ENCODE data around the gene GRIK3.

The GRIK3 gene

DNA sequence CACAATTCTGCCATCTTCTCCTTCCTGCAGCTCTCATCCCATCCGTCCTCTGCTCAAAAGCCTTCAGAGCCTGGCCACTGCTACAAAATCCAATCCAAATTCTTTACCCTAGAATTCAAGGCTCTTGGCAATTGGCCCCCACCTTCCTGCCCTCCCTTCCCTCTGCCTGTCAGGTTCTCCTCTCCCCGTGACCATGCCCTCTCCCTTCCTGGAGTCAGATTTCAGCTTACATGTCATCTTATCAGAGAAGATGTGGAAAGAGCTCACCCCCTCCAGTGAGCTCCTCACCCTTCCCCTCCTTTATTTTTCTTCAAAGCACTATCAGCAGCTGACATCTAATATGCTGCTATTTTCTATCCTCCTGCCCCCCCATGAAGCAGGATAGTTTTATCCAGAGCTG is 86.9 kb downstream of the GRIK3 start:
- TF ChIP-seq L3MBTL2 (conservative IDR thresholded peaks at IDR 0.05): no peak
- no peak for TF ChIP-seq ELF4 (IDR thresholded peaks at IDR 0.05)
- TF ChIP-seq TARDBP (IDR thresholded peaks at IDR 0.05): no peak
- TF ChIP-seq LEF1 (IDR thresholded peaks at IDR 0.05; ENCODE audit: borderline replicate concordance): no peak
- no peak for TF ChIP-seq BHLHE40 (IDR thresholded peaks at IDR 0.05; ENCODE audit: borderline replicate concordance)
- TF ChIP-seq, protein P1, sequence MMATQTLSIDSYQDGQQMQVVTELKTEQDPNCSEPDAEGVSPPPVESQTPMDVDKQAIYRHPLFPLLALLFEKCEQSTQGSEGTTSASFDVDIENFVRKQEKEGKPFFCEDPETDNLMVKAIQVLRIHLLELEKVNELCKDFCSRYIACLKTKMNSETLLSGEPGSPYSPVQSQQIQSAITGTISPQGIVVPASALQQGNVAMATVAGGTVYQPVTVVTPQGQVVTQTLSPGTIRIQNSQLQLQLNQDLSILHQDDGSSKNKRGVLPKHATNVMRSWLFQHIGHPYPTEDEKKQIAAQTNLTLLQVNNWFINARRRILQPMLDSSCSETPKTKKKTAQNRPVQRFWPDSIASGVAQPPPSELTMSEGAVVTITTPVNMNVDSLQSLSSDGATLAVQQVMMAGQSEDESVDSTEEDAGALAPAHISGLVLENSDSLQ (IDR thresholded peaks at IDR 0.05): no peak
- no peak for TF ChIP-seq FOXK2 (IDR thresholded peaks at IDR 0.05)
- no peak for TF ChIP-seq FOXA1 (IDR thresholded peaks at IDR 0.05)
- no peak for TF ChIP-seq HDGF (IDR thresholded peaks at IDR 0.05; ENCODE audit: borderline replicate concordance)
- no peak for TF ChIP-seq NFRKB (IDR thresholded peaks at IDR 0.05)
- ChIA-PET CTCF (no interaction called here), POLR2A (no interaction called here)
- DNase-seq (ENCODE audit: extremely low spot score): no peak

DNA sequence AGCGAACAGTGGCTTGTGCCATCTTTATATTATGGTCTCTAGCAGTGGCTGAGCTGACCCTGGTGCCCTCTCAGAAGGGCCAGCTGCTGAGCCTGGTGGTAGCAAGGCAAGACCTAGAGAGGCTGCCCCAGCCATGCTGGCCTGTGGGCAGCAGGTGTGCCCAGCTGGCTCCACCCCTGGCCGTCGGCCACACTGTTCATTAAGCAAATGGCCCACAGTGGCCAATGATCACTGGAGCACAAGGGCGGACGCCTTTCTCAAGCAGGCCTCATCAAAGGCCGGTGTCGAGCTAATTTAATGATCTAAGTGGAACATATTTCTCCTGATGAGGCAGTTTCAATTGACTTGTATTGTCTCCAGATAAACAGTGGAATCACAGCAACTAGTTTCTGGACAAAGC is 89.4 kb downstream of the GRIK3 start:
- CTCF ChIA-PET: no interaction called here
- TF ChIP-seq L3MBTL2 (conservative IDR thresholded peaks at IDR 0.05) (no peak), NFRKB (IDR thresholded peaks at IDR 0.05) (no peak), FOXA1 (IDR thresholded peaks at IDR 0.05) (no peak), ARNT (IDR thresholded peaks at IDR 0.05) (no peak), BHLHE40 (IDR thresholded peaks at IDR 0.05; ENCODE audit: borderline replicate concordance) (no peak), SUZ12 (IDR thresholded peaks at IDR 0.05) (no peak), SP1 (IDR thresholded peaks at IDR 0.05) (no peak), TARDBP (IDR thresholded peaks at IDR 0.05) (no peak), CTBP1 (IDR thresholded peaks at IDR 0.05; ENCODE audit: borderline replicate concordance) (no peak), HDGF (IDR thresholded peaks at IDR 0.05; ENCODE audit: borderline replicate concordance) (no peak), FOXK2 (IDR thresholded peaks at IDR 0.05) (no peak), LEF1 (IDR thresholded peaks at IDR 0.05; ENCODE audit: borderline replicate concordance) (no peak), ELF4 (IDR thresholded peaks at IDR 0.05) (no peak), ZNF384 (IDR thresholded peaks at IDR 0.05) (no peak)
- TF ChIP-seq, protein P1 (IDR thresholded peaks at IDR 0.05): no peak
- POLR2A ChIA-PET: no interaction called here

DNA sequence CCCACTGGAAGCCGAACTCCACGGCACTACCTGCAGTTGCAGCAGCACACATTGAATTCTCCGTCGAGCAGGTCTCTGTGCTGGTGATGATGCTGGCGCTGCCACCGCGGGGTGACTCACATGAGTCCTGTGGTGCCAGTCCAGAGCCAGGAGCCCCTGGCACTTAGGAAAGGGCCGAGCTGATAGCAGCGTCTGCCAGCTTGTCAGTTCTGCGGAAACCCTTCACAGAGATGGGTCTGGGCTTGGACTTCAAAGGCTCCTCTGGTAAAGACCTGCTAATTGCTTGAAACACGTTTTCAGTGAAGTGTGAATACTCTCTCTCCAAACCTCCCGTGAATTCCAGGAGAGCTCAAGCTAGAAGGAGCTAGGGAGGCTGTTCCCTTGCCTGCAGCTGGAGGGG is 92.2 kb downstream of the GRIK3 start:
- ChIA-PET CTCF (no interaction called here), POLR2A (no interaction called here)
- no peak for TF ChIP-seq SP1 (IDR thresholded peaks at IDR 0.05)
- no peak for TF ChIP-seq ARNT (IDR thresholded peaks at IDR 0.05)
- no peak for TF ChIP-seq HDGF (IDR thresholded peaks at IDR 0.05; ENCODE audit: borderline replicate concordance)
- DNase-seq (ENCODE audit: extremely low spot score): no peak

More for the DNA sequence above, 89.4 kb downstream of the GRIK3 start:
- DNase-seq (ENCODE audit: extremely low spot score): no peak

DNA sequence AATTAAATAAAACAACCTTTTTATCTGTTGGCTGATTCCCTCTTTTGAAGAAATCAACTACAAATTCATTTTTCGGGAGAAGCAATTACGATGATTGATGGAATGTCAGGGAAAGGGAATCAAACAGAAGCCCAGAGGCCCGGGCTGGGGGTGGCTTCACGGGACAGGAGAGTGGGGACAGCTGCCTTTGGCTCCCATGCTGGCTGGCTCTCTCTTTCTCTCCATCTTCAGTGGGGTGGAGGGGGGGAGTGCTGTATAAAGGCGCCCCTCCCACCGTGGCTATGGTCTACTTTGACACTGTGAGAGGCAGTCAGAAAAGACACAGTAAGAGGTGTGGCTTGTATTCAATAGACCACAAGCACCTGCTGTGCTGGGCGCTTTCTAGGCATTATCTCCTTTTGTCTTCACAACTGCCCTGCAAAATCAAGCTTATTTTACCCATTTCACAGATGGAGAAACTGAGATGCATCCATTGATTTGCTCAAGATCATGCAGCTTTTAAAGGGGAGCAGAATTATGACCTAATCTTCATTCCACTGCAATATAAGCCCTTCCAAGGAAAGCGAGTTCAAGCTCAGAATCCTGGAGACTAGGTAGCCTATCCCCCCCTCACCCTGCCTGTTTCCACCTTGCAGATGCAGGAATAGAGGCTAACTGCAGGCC is 92.9 kb downstream of the GRIK3 start:
- CTCF ChIA-PET: no interaction called here
- TF ChIP-seq, protein P1 (IDR thresholded peaks at IDR 0.05): no peak
- TF ChIP-seq FOXM1 (IDR thresholded peaks at IDR 0.05; ENCODE audit: borderline replicate concordance) (no peak), TARDBP (IDR thresholded peaks at IDR 0.05) (no peak), SP1 (IDR thresholded peaks at IDR 0.05) (no peak), NFRKB (IDR thresholded peaks at IDR 0.05) (no peak), CTBP1 (IDR thresholded peaks at IDR 0.05; ENCODE audit: borderline replicate concordance) (no peak), FOXA1 (IDR thresholded peaks at IDR 0.05) (no peak), FOXK2 (IDR thresholded peaks at IDR 0.05) (no peak), HDGF (IDR thresholded peaks at IDR 0.05; ENCODE audit: borderline replicate concordance) (no peak), ELF4 (IDR thresholded peaks at IDR 0.05) (no peak), BHLHE40 (IDR thresholded peaks at IDR 0.05; ENCODE audit: borderline replicate concordance) (no peak), LEF1 (IDR thresholded peaks at IDR 0.05; ENCODE audit: borderline replicate concordance) (no peak), ARNT (IDR thresholded peaks at IDR 0.05) (no peak), SUZ12 (IDR thresholded peaks at IDR 0.05) (no peak), L3MBTL2 (conservative IDR thresholded peaks at IDR 0.05) (no peak)

DNA sequence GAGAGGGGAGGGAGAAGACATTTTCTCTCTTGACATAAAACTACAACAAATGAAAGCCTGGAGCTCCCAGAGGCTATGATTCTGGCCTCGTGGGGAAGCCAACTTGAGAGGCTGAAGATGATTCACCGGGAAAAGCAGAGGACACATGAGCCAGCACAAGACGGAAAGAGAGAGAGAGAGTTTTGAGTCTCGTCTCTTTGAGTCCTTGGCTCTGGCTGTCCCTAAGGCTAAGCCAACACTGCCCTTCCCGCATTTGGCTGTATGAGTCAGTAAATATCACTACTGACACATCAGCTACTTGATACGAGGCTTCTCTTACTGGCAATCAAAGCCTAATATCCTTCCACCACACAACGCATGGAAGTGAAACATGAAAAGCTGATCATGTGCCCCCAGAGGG is 95.5 kb downstream of the GRIK3 start:
- POLR2A ChIA-PET: no interaction called here
- no peak for TF ChIP-seq LEF1 (IDR thresholded peaks at IDR 0.05; ENCODE audit: borderline replicate concordance)
- TF ChIP-seq ARNT (IDR thresholded peaks at IDR 0.05): no peak
- no peak for TF ChIP-seq NFRKB (IDR thresholded peaks at IDR 0.05)
- TF ChIP-seq SP1 (IDR thresholded peaks at IDR 0.05): no peak
- no peak for TF ChIP-seq FOXM1 (IDR thresholded peaks at IDR 0.05; ENCODE audit: borderline replicate concordance)
- TF ChIP-seq FOXK2 (IDR thresholded peaks at IDR 0.05): no peak
- TF ChIP-seq TARDBP (IDR thresholded peaks at IDR 0.05): no peak
- TF ChIP-seq, protein P1 (IDR thresholded peaks at IDR 0.05): no peak
- no peak for TF ChIP-seq BHLHE40 (IDR thresholded peaks at IDR 0.05; ENCODE audit: borderline replicate concordance)
- TF ChIP-seq ZNF384 (IDR thresholded peaks at IDR 0.05): no peak
- no peak for TF ChIP-seq ELF4 (IDR thresholded peaks at IDR 0.05)
- no peak for TF ChIP-seq CTBP1 (IDR thresholded peaks at IDR 0.05; ENCODE audit: borderline replicate concordance)
- no peak for TF ChIP-seq HDGF (IDR thresholded peaks at IDR 0.05; ENCODE audit: borderline replicate concordance)
- TF ChIP-seq FOXA1 (IDR thresholded peaks at IDR 0.05): no peak
- no peak for TF ChIP-seq SUZ12 (IDR thresholded peaks at IDR 0.05)
- TF ChIP-seq L3MBTL2 (conservative IDR thresholded peaks at IDR 0.05): no peak
- CTCF ChIA-PET: no interaction called here
- no peak for DNase-seq (ENCODE audit: extremely low spot score)

More for the DNA sequence above, 92.9 kb downstream of the GRIK3 start:
- POLR2A ChIA-PET: no interaction called here
- no peak for DNase-seq (ENCODE audit: extremely low spot score)

Measured in HEK293T (cell line).